HUDEP-2 (cell line): ENCODE results near the gene SHC1.

Experiments used
- DNase-seq, 76 experiments: peaks; one replicate each; lab custom pipeline; 2025; ENCODE audit not compliant: unreplicated experiment in 76 of 76; lab: John Stamatoyannopoulos, UW

Gene SHC1

DNA sequence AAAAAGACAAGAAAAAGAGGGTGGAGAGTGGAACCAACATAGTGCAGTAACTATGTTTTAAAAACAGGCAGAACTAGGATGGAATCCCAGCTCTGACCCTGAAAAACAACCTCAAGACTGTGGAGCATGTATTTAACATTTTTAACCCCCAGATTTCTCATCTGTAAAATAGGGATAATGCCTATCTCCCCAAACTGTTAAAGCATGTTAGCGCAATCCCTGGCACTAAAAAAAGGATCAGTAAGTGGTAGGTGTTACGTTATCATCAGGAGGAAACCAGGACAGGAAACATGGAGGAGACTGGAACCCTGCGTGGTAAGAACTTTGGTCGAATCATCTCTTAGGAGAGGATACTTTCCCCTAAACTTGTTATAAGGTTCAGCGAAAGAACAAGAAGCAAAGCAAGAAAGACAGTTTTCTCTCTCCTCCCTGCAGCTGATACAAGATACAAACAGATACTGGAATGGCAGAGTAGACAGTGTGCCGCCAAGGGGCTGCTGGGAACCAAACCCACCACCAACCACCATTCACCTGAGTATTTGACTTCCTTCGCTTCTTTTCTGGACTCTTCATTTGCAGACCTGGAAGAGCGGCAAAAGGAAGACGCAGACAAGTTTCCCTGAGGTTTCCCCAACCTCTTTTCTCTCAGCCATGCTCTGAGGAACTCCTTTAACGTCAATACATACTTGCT, 10.0 kb downstream of the SHC1 start:
- no peak for DNase-seq

DNA sequence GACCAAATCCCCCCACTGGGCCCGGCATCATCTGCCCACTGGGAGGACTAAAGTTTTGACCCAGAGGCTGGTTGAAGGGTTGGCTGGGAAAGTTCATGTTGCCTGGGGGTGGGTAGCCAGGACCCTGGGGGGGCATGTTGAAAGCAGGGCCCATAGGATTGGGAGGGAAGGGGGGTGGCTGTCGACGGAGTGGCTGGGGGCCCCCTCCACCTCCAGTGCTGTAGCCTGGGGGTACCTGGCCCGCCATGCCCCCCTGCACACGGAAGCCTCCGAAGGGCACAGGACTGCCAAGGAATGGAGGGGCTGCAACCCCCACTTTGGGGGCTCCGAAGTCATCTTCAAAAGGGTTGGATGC, 11.1 kb downstream of the SHC1 start:
- no peak for DNase-seq

DNA sequence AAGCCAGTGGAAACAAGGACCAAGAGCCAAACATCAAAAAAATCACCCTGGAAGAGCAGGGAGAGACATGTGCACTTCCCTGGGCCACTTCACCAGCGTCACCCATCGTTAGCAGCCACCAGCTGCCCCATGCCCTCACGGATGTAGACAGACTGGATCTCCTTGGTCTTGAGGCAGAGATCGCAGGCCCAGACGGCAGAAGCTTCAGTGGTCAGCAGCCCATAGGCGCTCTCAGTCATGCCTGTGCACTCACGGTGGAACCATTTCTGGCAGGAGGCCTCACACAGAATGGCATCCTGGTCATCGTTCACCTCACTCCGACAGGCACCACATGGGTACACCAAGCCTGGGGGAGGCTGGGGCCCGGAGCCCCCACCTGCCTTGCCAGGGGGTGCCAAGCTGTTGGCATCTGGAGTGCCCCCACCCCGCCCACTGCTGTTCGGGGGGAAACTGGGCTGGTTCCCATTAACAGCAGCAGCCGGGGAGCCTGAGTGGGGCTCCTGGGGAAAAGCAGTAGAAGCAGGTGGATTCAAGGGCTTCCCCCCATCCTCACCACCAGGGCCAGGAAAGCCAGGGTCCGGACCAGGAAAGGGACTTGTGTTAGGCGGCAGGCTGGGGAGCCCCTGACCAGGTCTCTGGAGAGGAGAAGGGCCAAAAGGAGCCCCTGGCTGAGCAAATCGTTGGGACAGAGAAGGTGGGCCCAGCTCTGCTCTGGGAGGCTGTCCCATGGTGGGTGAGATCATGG, 11.7 kb downstream of the SHC1 start:
- DNase-seq = no peak

DNA sequence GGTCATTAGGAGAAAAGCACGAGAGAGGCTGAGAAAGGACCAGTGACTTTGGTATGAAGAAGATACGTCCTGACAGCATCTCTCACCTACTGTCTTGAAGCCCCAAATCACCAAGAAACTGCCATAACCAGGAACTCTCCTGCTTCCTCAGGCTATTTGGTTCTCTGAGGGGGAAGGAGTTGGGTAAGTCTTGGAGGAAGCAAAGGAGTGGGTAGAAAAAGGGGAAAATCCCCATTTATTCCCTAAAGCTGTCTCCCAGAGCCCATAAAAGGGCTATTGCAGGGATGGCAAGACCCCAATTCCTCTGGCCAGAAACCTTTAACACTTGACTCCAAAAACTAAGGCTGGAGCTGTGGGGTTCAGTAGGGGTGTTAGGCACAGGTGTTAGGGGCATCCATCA, 12.5 kb downstream of the SHC1 start:
- DNase-seq = no peak

DNA sequence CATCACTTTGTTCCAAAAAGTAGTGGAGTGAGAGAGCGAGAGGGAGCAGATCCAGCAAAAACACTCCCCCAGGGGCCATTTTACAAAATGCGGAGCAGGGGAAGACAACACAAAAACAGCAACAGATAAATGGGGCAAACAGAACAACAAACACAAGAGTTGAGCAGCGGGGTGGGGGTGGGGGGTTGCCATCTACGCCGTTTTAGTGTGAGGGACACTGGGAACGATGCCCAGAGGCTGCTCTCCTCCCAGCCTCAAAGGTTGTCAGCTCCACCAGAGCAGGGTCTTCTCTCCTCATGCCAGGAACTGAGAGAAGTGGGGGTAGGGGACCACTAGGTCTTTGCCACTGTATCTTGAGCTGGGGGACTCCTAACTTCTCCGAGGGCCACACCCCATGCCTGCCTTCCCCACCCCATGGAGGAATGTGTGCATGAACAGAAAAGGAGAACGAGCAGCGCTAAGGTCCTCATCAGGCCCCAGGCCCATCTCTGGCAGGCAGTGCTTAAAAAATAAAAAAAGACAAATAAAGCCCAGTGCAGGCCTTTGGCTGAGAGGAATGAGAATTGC, 13.4 kb downstream of the SHC1 start:
- DNase-seq = peak in 15 of 76 experiments; percentile 6 to 40 (median 14)

DNA sequence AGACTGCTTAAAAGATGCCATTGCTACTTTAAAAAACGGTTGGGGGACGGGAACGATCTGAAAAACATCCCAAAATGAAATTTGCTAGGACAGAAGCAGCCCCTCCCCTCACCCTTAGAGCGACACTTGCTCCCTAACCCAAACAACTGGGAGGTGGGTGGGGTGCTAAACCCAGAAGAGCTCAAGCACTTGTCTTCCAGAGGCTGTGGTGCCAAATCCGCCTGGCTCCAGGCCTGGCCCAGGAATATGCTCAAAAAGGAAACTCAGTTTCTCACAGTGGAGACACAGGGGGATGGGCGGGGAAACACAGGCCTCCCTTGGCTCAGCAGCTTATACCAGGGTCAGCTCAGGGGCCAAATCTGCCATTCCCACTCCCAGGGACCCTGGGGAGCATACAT, 14.0 kb downstream of the SHC1 start:
- no peak for DNase-seq

DNA sequence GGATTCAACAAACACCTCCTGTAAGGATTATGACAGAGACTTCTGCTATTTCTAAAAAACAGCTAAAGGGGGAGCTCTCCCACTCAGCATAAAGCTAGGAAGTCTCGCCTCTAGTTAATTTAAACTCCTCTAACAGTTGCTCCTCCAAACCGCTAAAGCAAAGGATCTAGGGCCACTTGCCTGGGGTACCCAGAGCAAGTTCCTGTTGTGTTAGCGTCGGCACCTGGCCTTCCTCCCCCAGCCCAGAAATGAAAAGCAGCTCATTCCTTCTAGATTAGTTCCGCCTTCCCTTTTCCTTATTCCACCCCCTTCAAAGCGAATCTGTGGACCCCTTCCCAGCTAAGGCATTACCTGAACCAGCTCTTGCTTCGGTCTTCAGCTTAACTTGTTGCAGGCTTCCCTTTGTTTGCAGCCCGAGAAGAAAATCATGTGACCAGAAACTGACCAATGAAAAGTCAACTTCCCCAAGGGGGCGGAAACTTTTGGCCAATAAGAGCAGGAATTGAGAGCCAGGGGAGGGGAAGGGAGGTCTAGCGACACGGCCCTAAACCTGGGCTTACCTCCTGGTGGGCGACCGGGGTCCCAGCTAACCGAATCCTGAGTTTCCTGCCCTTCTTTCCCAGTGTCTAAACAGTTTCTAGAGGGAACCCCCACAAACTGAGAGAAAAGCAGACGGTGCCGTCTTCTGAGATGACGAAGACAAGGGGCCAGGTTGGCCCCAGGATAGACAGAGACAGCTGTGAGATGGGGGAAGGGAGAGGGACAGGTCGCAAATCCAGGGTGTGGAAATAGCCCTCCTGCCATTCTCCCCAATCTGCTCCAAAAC, 14.6 kb downstream of the SHC1 start, which contains the start of gene PBXIP1:
Gene PBXIP1, minus strand, starts transcription at position 382 of the 826 bp plus-strand sequence. CDS start 2,378 bp downstream, outside the sequence.
- peak in 71 of 76 experiments; percentile 7 to 90 (median 71) for DNase-seq

DNA sequence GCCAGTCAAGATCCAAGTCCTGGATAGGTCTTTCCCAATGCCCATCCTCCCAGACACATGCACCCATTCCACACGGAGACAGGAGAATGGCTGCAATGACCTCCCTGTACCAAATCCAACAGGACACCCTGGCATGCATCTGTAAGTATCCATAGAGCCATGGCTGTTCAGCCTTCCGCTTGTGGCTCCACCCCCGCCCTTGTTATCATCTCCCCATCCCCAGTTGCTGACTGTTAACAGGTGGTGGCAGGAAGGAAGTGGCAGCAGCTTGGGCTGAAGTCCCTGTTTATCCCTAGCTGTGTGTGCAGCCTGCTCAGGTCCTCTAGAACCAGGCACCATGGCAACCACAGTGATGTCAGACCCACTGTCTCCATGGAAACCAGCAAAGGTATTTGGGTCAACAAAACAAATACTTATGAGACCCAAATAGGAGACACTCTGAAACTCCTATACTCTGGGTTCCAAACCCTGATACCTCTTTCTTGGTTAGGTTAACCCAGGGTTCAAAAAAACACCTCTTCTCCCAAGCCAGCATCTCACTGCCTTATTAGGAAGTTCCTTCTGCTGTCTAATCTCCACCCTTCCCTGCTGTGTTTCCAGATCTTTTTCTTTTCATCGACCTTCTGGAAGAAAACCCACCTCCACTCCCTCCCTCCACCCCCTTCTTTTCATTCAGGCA, 15.4 kb downstream of the SHC1 start:
- peak in 44 of 76 experiments; percentile 4 to 73 (median 34) for DNase-seq

DNA sequence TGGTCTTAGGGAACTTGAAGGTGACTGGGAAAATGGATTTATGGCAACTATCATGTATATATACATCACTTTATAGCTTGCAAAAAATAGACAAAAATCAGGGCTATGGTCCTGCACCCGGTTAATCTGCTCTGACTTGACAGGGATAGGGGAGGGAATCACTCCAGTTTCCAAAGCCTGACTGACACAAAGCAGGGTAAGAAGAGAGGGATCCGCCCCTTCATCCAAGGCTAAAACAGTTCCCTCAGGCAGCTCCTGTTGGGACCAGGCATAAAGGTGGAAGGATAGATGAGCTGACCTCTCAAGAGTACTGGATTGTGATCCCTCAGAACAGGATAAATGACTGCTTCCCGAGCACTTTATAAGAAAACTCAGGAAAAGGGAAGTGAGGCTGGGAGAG, 16.0 kb downstream of the SHC1 start:
- DNase-seq = no peak

DNA sequence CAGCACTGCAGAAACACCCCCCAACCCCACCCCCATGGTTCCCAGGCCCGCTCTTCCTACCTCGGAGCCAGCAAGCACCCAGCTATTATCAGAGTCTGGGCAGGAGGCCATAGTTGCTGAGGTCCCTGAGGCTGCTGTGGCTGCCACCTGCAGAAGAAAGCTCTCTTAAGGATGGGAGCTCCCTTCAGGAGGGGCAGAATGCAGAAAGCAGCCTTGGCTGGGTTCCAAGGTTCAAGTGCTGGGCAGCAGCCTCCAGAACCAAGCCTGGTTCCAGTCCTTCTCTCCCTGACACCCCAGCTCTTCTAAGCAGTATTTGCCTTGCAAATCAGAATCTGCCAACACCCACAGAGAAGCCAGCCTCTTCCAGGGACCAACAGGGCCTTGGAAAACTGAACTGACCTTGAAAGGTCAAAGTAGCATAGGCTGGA, 16.9 kb downstream of the SHC1 start:
- DNase-seq = no peak

DNA sequence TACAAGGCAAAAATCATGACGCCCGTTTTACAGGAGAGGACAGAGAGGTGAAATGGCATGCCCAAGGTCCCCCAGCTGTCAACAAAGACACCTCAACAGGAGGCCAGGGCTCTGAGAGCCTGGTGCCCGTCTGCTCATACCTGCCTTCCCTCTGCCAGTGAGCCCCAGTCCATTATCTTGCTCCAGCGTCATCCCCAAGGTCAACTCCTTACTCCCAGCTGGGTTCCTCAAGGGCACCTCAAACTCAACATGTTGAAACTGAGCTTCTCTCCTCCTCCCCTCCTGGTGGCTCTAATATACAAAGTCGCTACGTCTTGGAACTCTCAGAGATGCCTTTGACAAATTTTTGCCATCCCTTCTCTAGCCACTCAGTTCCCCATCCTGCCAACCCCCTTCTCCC, 17.9 kb downstream of the SHC1 start:
- DNase-seq = no peak

DNA sequence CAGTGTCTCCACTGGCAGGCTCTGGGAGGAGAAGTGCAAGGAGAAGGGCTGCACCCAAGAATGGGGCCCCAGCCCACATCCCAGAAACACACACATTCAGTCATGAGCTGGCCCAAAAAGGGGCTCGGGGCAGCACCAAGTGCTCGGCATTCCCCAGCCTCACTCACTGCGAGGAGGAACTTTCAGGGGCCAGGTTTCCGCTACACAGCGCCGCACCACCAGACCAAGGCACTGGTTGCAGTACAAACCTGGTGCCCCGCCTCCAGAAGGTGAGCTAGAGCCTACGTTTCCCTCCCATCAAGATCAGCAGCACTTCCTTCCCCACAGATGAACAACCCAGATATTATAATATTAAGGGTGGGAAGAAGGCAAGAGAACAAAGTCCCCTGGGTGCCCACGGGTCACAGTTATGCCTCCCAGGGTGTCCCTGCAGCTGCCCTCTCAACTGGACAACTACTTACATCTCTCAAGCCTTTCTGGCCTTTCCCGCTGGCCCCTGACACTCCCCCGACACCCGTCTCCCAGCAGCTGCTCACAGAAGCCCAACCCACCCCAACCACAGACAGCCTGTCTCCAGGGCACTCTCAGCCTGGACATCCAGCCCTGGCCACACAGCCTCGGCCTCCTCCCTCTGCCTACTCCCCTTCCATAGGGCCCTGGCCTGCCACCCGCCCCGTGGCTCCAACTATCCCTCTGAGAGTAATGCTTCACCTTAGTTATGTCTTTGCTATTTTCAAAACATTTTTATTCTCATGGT, 18.5 kb downstream of the SHC1 start:
- DNase-seq = no peak

DNA sequence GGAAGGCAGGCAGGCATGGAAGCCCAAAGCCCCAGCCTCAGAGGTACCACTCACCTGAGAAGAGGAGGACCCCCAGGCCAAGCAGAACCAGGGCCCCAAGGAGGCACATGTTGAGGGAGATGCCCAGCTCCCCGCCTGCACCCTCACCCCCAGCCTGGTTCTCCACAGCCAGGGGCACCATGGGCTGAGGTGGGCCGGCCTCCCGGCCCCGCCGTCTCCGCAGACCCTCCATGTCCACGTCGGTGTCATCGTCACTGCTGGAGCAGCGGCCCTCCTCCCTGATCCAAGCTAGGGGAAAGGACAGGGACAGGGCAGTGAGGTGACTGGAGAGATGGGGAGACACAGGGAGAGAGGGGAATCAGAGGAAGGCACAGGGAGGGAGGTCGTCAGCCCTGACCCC, 22.5 kb downstream of the SHC1 start:
- DNase-seq = no peak

DNA sequence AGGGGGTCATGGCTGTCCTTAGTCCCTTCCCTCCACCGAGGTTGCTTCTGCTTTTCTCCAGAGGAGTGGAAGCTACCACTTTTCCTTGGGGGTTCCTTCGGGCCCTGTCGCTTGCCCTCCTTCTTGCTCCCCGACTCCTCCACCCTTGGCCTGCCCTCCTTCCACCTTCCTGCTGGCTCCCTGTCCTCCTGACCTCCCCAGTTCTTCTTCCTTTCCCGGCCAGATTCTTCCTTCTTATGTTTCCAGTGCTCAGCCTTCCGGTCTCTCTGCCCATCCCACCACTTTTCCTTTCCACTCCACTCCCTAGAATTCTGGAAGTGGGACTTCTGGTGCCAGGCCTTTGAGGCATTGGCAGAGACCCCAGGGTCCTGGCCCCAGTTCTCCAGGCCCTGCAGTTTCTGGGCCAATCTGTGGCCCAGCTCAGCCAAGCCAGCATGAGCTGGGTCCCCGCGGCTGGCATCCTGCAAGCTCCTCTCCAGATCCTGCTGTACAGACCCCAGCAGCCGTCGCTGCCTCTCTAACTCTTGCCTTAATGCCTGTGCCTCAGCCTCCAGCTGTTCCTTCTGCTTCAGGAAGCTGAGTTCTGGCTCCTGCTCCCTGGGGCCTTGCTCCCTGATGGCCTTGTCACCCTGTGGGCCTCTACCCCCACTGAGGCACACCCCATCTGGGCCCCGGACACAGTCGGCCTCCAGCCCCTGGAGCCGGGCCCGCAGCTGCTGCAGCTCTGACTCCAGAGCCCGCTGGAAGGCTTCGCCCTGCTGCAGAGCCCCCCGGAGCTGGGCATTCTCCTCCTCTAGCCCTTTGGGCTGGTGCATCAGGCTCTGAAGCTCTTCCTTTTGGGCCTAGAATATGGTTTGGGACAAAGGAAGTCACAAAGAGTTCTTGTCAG, 24.3 kb downstream of the SHC1 start:
- no peak for DNase-seq

DNA sequence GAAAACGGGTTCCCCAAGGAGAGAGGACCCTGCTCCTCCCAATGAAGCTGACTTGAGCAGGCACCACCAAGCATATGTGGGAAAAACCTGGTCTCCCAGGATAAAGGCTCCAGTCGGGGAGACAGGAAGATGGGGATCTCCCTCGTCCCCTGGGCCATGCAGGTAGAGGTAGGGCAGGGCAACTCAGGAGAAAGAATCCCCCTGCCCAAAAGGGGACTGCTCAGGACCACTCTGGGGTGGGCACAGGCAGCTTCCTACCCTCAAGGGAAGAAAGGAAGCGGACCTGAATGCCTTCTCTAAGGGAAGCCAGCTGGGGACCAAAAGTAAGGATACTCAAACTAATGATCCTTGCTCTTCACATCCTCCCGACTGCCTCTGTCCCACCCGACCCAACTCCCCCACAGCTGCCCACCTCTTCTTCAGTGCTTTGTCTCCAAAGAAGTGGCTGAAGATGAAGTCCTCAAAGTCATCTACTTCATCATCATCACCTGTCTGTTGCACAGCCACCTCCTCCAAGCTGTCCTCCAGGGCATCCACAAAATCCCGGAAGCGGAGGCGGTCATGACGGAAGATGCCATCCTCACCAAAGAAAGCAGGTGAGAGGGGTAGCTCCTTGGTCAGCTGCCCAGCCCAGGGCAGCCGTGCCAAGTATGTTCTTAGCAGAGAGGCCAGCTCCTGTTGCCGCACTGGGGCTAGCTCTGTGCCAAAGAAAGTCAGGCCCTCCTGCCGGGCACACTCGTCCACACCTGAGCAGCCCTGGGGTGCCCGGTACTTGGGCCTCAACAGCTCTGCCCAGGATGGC, 25.2 kb downstream of the SHC1 start:
- DNase-seq = no peak

DNA sequence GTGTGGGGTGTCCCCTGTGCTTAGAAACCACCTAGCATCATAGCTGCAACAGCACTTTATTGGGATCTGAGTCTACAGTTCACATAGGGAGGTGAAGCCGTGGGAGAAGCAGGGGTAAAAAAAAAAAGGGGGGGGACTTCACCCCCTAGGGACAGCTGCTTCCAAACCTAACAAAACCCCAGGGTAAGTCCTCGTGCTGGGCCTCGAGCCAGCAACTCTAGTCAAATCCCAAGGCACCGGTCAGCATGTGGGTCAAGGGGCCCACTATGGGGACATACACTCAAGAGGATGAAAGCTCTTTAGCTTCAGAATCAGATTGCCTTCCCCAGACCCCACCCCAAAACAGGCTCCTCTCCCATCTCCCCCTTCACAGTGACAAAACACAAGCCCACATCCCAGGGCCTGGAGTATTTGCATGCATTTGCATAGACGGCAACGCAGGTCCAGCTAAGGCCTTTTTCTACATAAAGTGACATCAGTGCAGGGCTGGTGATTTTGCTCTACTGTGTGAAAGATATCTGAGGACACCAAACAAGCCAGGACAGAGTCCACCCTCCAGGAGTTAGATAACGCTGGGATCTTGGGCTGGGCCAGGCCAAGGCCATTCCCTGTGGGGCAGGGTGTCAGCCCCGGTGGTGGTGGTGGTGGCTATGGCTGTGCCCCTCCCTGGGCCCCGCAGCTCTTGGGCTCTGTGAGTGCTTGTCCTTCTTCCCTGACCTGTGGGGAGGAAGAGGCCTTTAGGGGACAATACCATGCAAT, 26.0 kb downstream of the SHC1 start:
- DNase-seq = no peak
